HepG2 (cell line): ENCODE results near the gene PPM1K.

Experiments used
- FOSL1 ChIP-seq: sonication (generic); formaldehyde crosslinking; IDR thresholded peaks from 2 replicates; pipeline ENCODE4 v1.9.0; 2021; ENCODE audit warnings: missing genetic modification reagents, borderline replicate concordance
- KDM1A ChIP-seq: IDR thresholded peaks from 2 replicates; pipeline ENCODE4 v1.6.1; 2016; ENCODE audit warnings: missing compliant biosample characterization
- KLF15 ChIP-seq: sonication (generic); formaldehyde crosslinking; IDR thresholded peaks from 2 replicates; pipeline ENCODE4 v1.8.1; 2023; ENCODE audit warnings: borderline replicate concordance, mild to moderate bottlenecking, inconsistent platforms, missing genetic modification reagents, mixed read lengths
- MBD4 ChIP-seq: IDR thresholded peaks from 2 replicates; pipeline ENCODE4 v1.6.1; 2012; ENCODE audit warnings: low read length, inconsistent platforms, borderline replicate concordance
- POLR2A ChIP-seq, 2 experiments: IDR thresholded peaks; 2 replicates each; pipeline ENCODE4 v1.6.1; 2011; ENCODE audit warnings: low read depth in 2 of 2, low read length in 2 of 2, mild to moderate bottlenecking in 1 of 2, moderate library complexity in 1 of 2; ENCODE audit not compliant: insufficient read depth in 1 of 2
- RXRA ChIP-seq: sonication (generic); formaldehyde crosslinking; IDR thresholded peaks from 2 replicates; pipeline ENCODE4 v1.5.1; 2020; ENCODE audit warnings: missing genetic modification reagents
- TMF1 ChIP-seq: sonication (generic); formaldehyde crosslinking; IDR thresholded peaks from 2 replicates; pipeline ENCODE4 v1.8.1; 2022; ENCODE audit warnings: low read depth, missing genetic modification reagents
- ZFP36 ChIP-seq: fragments of 150-350 bp; IDR thresholded peaks from 2 replicates; pipeline ENCODE4 v1.6.1; 2018; ENCODE audit warnings: borderline replicate concordance, low read length, low read depth; ENCODE audit not compliant: partially characterized antibody
- ZNF3 ChIP-seq: IDR thresholded peaks from 2 replicates; pipeline ENCODE4 v1.7.0; 2017; ENCODE audit warnings: inconsistent platforms
- ZNF350 ChIP-seq: sonication (generic); formaldehyde crosslinking; IDR thresholded peaks from 2 replicates; pipeline ENCODE4 v1.4.0; 2020; ENCODE audit warnings: mild to moderate bottlenecking, low read depth, missing genetic modification reagents, borderline replicate concordance
- TF ChIP-seq, protein P1 (sequence below): sonication (generic); formaldehyde crosslinking; IDR thresholded peaks from 2 replicates; pipeline ENCODE4 v1.5.0; 2020; ENCODE audit warnings: missing genetic modification reagents, mild to moderate bottlenecking, borderline replicate concordance
- TF ChIP-seq, protein P2 (sequence below): sonication (generic); formaldehyde crosslinking; IDR thresholded peaks from 2 replicates; pipeline ENCODE4 v1.5.0; 2020; ENCODE audit warnings: mild to moderate bottlenecking, missing genetic modification reagents, moderate library complexity
- TF ChIP-seq, protein P3 (sequence below), 2 experiments: IDR thresholded peaks; 2 replicates each; pipeline ENCODE4 v1.6.1; 2011 to 2012; ENCODE audit warnings: low read length in 2 of 2, borderline replicate concordance in 1 of 2, low read depth in 1 of 2, mild to moderate bottlenecking in 1 of 2, moderate library complexity in 1 of 2

DNA sequence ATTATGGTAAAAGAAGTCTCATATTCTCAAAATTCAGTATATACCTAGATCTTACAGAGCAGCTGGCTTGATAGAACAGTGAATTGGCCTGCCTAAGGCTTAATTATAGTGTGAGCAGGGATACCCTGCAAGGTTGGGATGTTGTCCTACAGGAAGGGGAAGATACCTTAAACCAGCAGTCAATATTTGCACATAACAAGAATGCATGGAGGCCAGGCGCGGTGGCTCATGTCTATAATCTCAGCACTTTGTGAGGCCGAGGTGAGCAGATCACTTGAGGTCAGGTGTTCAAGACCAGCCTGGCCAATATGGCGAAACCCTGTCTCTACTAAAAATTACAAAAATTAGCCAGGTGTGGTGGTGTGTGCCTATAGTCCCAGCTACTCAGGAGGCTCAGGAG lies 67.2 kb downstream of the PPM1K start:
- TF ChIP-seq TMF1 (CRISPR knock-in tag) (no peak), POLR2A (IDR thresholded peaks at IDR 0.05; ENCODE audit: insufficient read depth in 1 of 2, low read depth in 2 of 2, low read length in 2 of 2) (no peak), FOSL1 (CRISPR knock-in tag) (no peak), KDM1A (CRISPR knock-in tag) (no peak), ZNF350 (CRISPR knock-in tag) (no peak), KLF15 (CRISPR knock-in tag) (no peak), RXRA (CRISPR knock-in tag) (no peak), ZFP36 (no peak), MBD4 (no peak), ZNF3 (no peak)
- TF ChIP-seq, protein P1, sequence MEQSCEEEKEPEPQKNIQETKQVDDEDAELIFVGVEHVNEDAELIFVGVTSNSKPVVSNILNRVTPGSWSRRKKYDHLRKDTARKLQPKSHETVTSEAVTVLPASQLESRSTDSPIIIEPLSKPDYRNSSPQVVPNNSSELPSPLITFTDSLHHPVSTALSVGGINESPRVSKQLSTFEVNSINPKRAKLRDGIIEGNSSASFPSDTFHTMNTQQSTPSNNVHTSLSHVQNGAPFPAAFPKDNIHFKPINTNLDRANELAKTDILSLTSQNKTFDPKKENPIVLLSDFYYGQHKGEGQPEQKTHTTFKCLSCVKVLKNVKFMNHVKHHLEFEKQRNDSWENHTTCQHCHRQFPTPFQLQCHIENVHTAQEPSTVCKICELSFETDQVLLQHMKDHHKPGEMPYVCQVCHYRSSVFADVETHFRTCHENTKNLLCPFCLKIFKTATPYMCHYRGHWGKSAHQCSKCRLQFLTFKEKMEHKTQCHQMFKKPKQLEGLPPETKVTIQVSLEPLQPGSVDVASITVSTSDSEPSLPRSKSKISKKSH (CRISPR knock-in tag), result no peak
- TF ChIP-seq, protein P2, sequence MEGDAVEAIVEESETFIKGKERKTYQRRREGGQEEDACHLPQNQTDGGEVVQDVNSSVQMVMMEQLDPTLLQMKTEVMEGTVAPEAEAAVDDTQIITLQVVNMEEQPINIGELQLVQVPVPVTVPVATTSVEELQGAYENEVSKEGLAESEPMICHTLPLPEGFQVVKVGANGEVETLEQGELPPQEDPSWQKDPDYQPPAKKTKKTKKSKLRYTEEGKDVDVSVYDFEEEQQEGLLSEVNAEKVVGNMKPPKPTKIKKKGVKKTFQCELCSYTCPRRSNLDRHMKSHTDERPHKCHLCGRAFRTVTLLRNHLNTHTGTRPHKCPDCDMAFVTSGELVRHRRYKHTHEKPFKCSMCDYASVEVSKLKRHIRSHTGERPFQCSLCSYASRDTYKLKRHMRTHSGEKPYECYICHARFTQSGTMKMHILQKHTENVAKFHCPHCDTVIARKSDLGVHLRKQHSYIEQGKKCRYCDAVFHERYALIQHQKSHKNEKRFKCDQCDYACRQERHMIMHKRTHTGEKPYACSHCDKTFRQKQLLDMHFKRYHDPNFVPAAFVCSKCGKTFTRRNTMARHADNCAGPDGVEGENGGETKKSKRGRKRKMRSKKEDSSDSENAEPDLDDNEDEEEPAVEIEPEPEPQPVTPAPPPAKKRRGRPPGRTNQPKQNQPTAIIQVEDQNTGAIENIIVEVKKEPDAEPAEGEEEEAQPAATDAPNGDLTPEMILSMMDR, result no peak
- TF ChIP-seq, protein P3, sequence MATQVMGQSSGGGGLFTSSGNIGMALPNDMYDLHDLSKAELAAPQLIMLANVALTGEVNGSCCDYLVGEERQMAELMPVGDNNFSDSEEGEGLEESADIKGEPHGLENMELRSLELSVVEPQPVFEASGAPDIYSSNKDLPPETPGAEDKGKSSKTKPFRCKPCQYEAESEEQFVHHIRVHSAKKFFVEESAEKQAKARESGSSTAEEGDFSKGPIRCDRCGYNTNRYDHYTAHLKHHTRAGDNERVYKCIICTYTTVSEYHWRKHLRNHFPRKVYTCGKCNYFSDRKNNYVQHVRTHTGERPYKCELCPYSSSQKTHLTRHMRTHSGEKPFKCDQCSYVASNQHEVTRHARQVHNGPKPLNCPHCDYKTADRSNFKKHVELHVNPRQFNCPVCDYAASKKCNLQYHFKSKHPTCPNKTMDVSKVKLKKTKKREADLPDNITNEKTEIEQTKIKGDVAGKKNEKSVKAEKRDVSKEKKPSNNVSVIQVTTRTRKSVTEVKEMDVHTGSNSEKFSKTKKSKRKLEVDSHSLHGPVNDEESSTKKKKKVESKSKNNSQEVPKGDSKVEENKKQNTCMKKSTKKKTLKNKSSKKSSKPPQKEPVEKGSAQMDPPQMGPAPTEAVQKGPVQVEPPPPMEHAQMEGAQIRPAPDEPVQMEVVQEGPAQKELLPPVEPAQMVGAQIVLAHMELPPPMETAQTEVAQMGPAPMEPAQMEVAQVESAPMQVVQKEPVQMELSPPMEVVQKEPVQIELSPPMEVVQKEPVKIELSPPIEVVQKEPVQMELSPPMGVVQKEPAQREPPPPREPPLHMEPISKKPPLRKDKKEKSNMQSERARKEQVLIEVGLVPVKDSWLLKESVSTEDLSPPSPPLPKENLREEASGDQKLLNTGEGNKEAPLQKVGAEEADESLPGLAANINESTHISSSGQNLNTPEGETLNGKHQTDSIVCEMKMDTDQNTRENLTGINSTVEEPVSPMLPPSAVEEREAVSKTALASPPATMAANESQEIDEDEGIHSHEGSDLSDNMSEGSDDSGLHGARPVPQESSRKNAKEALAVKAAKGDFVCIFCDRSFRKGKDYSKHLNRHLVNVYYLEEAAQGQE (IDR thresholded peaks at IDR 0.05; ENCODE audit: borderline replicate concordance in 1 of 2, low read depth in 1 of 2, low read length in 2 of 2), result no peak
